MV-4-11 (cell line): Measurements from ENCODE around the gene WWP2.

Experiments
- DNase-seq: peaks from one replicate; lab custom pipeline; 2025; lab: John Stamatoyannopoulos, UW

Gene WWP2

GRCh38 chr16:69859105-69859989 lies 97.2 kb downstream of the WWP2 start:
- no peak for DNase-seq

- DNase-seq: no peak
These were observed 98.4 kb downstream of the WWP2 start for GRCh38 chr16:69860233-69861231.

GRCh38 chr16:69861292-69862030 lies 99.3 kb downstream of the WWP2 start:
- peak; percentile 13 for DNase-seq

GRCh38 chr16:69863401-69864281 lies 101.5 kb downstream of the WWP2 start:
- no peak for DNase-seq

DNA sequence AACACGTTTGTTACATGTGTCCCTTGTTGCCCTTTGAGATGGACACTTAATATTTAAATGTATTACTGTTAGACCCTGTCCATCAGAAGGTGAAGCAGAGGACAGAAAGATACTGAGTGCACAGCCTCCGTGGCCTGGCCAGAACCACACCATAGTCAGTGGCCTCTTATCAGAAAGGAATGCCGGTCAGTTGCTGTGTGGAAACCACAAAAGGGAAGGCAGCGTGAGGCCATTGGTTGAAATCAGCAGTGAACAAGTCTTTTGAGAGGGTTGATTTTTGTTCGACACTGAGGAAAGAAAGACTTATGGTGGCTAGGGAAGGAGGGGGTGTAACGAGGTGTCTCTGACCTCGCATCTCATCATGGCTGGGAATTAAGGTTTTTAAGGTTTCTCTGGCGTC lies 103.6 kb downstream of the WWP2 start:
- no peak for DNase-seq

- DNase-seq: no peak
These were observed 105.8 kb downstream of the WWP2 start for GRCh38 chr16:69867784-69868560.

DNA sequence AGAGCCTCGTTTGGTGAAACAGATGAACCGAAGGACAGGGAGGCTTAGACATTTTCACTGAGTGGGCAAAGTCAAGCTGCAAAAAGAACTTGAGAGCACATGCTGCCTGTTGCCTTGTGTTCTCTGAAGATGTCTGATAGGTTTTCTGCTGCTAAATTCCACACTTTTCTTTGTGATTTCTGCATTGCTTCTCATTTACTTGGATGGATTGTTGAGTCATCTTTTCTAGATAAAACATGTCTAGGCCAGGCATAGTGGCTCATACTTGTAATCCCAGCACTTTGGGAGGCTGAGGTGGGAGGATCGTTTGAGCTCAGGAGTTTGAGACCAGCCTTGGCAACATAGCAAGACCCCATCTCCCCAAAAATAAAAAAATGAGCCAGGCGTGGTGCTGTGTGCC lies 108.6 kb downstream of the WWP2 start:
- no peak for DNase-seq

GRCh38 chr16:69871708-69872107 lies 109.6 kb downstream of the WWP2 start:
- no peak for DNase-seq

DNA sequence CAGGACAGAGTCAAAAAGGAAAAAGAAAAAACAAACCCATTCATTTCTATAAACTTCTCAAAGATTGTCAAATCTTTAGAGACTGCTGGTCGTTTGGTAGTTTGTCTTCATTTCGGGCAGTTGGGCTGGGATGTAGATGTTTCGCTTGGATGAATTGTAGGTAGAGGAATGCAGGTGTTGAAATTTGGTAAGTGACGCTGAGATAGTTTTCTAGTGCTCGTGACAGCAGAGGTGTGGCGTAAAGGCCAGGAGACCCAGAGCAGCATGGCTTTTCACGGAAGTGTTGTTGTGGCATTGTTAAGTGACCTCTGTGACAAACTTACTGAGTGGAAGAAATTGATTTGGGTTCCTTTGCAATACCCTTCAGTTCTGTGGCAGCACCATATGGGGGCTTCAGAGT lies 110.8 kb downstream of the WWP2 start:
- no peak for DNase-seq

DNA sequence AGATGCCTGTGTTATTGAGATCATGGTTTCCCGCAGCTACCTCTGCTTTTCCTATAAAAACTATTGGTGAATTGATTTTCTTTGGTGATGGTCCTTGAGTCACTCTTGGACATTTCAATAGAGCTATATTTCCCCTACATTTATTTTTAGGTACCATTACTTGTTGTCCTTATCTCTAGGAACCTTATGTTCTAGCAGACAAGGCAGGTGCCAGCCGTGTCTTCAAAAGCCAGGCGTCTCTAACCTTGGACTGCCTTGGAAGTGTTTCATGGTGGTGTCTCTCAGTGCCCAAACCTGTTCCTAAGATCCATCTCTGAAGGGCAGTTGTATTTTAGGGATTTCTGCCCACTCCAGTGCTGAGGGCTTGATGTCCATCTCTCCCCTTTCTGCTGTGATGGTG lies 111.7 kb downstream of the WWP2 start:
- DNase-seq: no peak

GRCh38 chr16:69874271-69874670 lies 112.1 kb downstream of the WWP2 start:
- DNase-seq: no peak

DNA sequence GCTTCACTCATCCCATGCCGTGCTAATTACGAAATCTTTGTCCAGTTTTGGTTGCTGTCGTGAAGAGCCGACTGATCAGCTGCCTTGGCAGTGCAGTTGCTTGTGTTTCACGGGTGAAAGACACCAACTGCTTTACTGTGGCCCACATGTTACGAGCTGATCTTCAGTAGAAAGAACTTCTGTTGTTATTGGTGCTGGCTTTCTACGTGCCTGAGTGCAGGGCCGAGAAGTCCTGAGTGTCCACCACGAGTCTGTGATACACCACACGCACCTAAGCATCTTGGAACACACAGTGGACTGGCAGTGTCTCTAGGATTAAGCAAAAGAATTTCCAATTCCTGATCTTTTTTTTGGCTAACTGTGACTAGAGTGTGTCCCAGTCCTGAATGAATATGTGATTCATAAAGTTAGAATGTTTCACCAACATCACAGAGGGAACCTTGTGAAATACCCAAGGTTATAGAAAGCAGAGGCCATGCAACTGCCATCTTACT lies 118.6 kb downstream of the WWP2 start:
- no peak for DNase-seq

DNA sequence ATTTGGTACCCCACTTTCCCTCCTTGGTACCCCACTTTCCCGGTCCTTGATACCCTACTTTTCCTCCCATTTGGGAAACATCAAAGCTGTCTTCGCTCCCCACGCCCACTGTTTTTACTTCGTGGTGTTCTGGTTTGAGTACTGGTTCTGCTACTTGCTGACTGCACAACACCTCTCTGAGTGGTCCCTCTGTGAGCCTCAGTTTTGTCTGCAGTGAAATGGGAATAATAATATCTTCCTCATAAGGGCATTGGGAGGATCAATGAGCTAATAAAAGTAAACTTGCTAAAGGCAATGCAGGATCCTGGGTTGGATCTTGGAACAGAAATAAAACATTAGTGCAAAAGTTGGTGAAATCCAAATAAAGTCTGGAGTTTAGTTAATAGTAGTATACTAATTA lies 119.0 kb downstream of the WWP2 start:
- DNase-seq: no peak

GRCh38 chr16:69883744-69884143 lies 121.6 kb downstream of the WWP2 start:
- no peak for DNase-seq

DNA sequence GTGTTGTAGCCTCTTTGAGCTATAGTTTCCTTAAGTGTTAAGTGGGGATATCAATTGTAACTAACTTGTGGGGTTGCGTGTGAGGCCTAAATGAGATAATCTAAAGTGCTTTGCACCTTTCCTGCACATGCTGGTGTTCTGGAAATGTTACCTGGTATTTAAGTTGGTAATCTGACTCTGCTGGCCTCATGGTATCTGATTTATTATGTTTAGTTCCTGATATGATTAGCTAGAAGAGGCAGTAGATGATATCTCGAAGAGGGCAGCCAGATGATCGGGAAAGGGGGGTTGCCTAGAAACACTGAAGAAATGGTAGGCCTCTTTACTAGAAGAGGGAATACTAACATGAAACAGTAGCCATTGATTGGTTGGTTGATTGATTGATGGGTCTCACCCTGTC lies 123.6 kb downstream of the WWP2 start:
- DNase-seq: no peak

- DNase-seq: no peak
These were observed 124.6 kb downstream of the WWP2 start for GRCh38 chr16:69886726-69887125.

- no peak for DNase-seq
These were observed 126.0 kb downstream of the WWP2 start for GRCh38 chr16:69888005-69888590.

- DNase-seq: no peak
These were observed 127.3 kb downstream of the WWP2 start for GRCh38 chr16:69889295-69889964.
